ENCODE data around the gene LRRC4.

The LRRC4 gene

GRCh38 chr7:128003167-128003566, 28.1 kb downstream of the LRRC4 start:
- no peak for DNase-seq
- Histone ChIP-seq H3K9ac (ENCODE audit: low read length) (no peak overlapping the region), H3K4me3 (ENCODE audit: low read length) (no peak overlapping the region), H4K5ac (ENCODE audit: low read length) (no peak overlapping the region), H3K27ac (ENCODE audit: low read depth, low read length) (no peak overlapping the region), H2BK120ac (ENCODE audit: low read depth, low read length) (no peak overlapping the region), H3K27me3 (ENCODE audit: insufficient read depth, low read length, poor library complexity) (no peaks in the 10 kb centered on the region), H3K4me2 (ENCODE audit: low read length) (no peak overlapping the region), H3K56ac (ENCODE audit: low read length) (no peak overlapping the region), H3K18ac (ENCODE audit: low read length) (no peak overlapping the region), H2BK15ac (replicated peaks; ENCODE audit: low read depth) (no peak overlapping the region), H3K4me1 (ENCODE audit: control insufficient read depth, low read depth, low read length) (no peaks in the 10 kb centered on the region), H2BK5ac (ENCODE audit: low read length) (no peak overlapping the region), H3K36me3 (ENCODE audit: control insufficient read depth, insufficient read depth, low read length) (no peaks in the 10 kb centered on the region), H3K4ac (ENCODE audit: low read depth, low read length) (no peak overlapping the region), H2AK5ac (ENCODE audit: low read length) (no peak overlapping the region), H4K8ac (ENCODE audit: low read depth, low read length) (no peak overlapping the region), H3K79me2 (ENCODE audit: control insufficient read depth, insufficient read depth, low read length) (no peaks in the 10 kb centered on the region), H3K23ac (ENCODE audit: low read length) (no peak overlapping the region), H3K79me1 (ENCODE audit: low read length) (peaks cover 2% of the 10 kb centered on the region)
- WGBS (ENCODE audit: extremely low coverage, insufficient coverage, low lambda C conversion rate) = no CpG with 5 or more reads among the region's 3 CpGs

- Histone ChIP-seq H3K18ac (ENCODE audit: low read length) (no peak overlapping the region), H2BK120ac (ENCODE audit: low read depth, low read length) (no peak overlapping the region), H3K23ac (ENCODE audit: low read length) (no peak overlapping the region), H3K9ac (ENCODE audit: low read length) (no peak overlapping the region), H4K8ac (ENCODE audit: low read depth, low read length) (no peak overlapping the region), H3K4me1 (ENCODE audit: control insufficient read depth, low read depth, low read length) (peaks cover 2% of the 10 kb centered on the region), H3K56ac (ENCODE audit: low read length) (no peak overlapping the region), H3K79me1 (ENCODE audit: low read length) (peaks cover 3% of the 10 kb centered on the region), H3K27me3 (ENCODE audit: insufficient read depth, low read length, poor library complexity) (no peaks in the 10 kb centered on the region), H2BK5ac (ENCODE audit: low read length) (no peak overlapping the region), H3K79me2 (ENCODE audit: control insufficient read depth, insufficient read depth, low read length) (no peaks in the 10 kb centered on the region), H3K4ac (ENCODE audit: low read depth, low read length) (no peak overlapping the region), H2BK15ac (replicated peaks; ENCODE audit: low read depth) (no peak overlapping the region), H2AK5ac (ENCODE audit: low read length) (no peak overlapping the region), H3K4me2 (ENCODE audit: low read length) (no peak overlapping the region), H3K4me3 (ENCODE audit: low read length) (no peak overlapping the region), H3K27ac (ENCODE audit: low read depth, low read length) (no peak overlapping the region), H4K5ac (ENCODE audit: low read length) (no peak overlapping the region), H3K36me3 (ENCODE audit: control insufficient read depth, insufficient read depth, low read length) (no peaks in the 10 kb centered on the region)
- WGBS (ENCODE audit: extremely low coverage, insufficient coverage, low lambda C conversion rate) = no CpG with 5 or more reads among the region's 6 CpGs
- DNase-seq = no peak
Measured at GRCh38 chr7:128000854-128001265, 30.4 kb downstream of the LRRC4 start.

GRCh38 chr7:128000048-128000447, 31.2 kb downstream of the LRRC4 start:
- H3K79me2 ChIP-seq (ENCODE audit: control insufficient read depth, insufficient read depth, low read length) = no peaks in the 10 kb centered on the region
- no peaks in the 10 kb centered on the region for H3K36me3 ChIP-seq (ENCODE audit: control insufficient read depth, insufficient read depth, low read length)
- no peak overlapping the region for H3K9ac ChIP-seq (ENCODE audit: low read length)
- no peak overlapping the region for H2BK5ac ChIP-seq (ENCODE audit: low read length)
- H3K4me2 ChIP-seq (ENCODE audit: low read length) = no peak overlapping the region
- no peak overlapping the region for H4K8ac ChIP-seq (ENCODE audit: low read depth, low read length)
- no peak overlapping the region for H4K5ac ChIP-seq (ENCODE audit: low read length)
- no peak overlapping the region for H3K56ac ChIP-seq (ENCODE audit: low read length)
- no peak overlapping the region for H2BK120ac ChIP-seq (ENCODE audit: low read depth, low read length)
- H2AK5ac ChIP-seq (ENCODE audit: low read length) = no peak overlapping the region
- H2BK15ac ChIP-seq (replicated peaks; ENCODE audit: low read depth) = no peak overlapping the region
- peaks cover 2% of the 10 kb centered on the region for H3K4me1 ChIP-seq (ENCODE audit: control insufficient read depth, low read depth, low read length)
- H3K27ac ChIP-seq (ENCODE audit: low read depth, low read length) = no peak overlapping the region
- WGBS (ENCODE audit: extremely low coverage, insufficient coverage, low lambda C conversion rate) = no CpG with 5 or more reads among the region's 1 CpG
- H3K4ac ChIP-seq (ENCODE audit: low read depth, low read length) = no peak overlapping the region
- peaks cover 3% of the 10 kb centered on the region for H3K79me1 ChIP-seq (ENCODE audit: low read length)
- no peak overlapping the region for H3K4me3 ChIP-seq (ENCODE audit: low read length)
- no peak overlapping the region for H3K18ac ChIP-seq (ENCODE audit: low read length)
- no peak for DNase-seq
- no peak overlapping the region for H3K23ac ChIP-seq (ENCODE audit: low read length)
- H3K27me3 ChIP-seq (ENCODE audit: insufficient read depth, low read length, poor library complexity) = no peaks in the 10 kb centered on the region

- no peak overlapping the region for H3K4me2 ChIP-seq (ENCODE audit: low read length)
Measured at GRCh38 chr7:127998671-127999070, 32.6 kb downstream of the LRRC4 start.

GRCh38 chr7:127997226-127997922, 33.9 kb downstream of the LRRC4 start:
- H3K4me1 ChIP-seq (ENCODE audit: control insufficient read depth, low read depth, low read length) = peaks cover 2% of the 10 kb centered on the region

More at GRCh38 chr7:127998671-127999070, 32.6 kb downstream of the LRRC4 start:
- Histone ChIP-seq H3K23ac (ENCODE audit: low read length) (no peak overlapping the region), H3K9ac (ENCODE audit: low read length) (no peak overlapping the region), H3K27me3 (ENCODE audit: insufficient read depth, low read length, poor library complexity) (no peaks in the 10 kb centered on the region), H3K79me2 (ENCODE audit: control insufficient read depth, insufficient read depth, low read length) (no peaks in the 10 kb centered on the region), H2AK5ac (ENCODE audit: low read length) (no peak overlapping the region), H4K8ac (ENCODE audit: low read depth, low read length) (no peak overlapping the region), H2BK120ac (ENCODE audit: low read depth, low read length) (no peak overlapping the region), H3K27ac (ENCODE audit: low read depth, low read length) (no peak overlapping the region), H4K5ac (ENCODE audit: low read length) (no peak overlapping the region), H3K4ac (ENCODE audit: low read depth, low read length) (no peak overlapping the region), H3K36me3 (ENCODE audit: control insufficient read depth, insufficient read depth, low read length) (no peaks in the 10 kb centered on the region), H3K56ac (ENCODE audit: low read length) (no peak overlapping the region), H2BK15ac (replicated peaks; ENCODE audit: low read depth) (no peak overlapping the region), H3K18ac (ENCODE audit: low read length) (no peak overlapping the region), H3K79me1 (ENCODE audit: low read length) (peaks cover 3% of the 10 kb centered on the region), H3K4me1 (ENCODE audit: control insufficient read depth, low read depth, low read length) (peaks cover 2% of the 10 kb centered on the region), H3K4me3 (ENCODE audit: low read length) (no peak overlapping the region), H2BK5ac (ENCODE audit: low read length) (no peak overlapping the region)
- DNase-seq = no peak
- WGBS (ENCODE audit: extremely low coverage, insufficient coverage, low lambda C conversion rate) = no CpG with 5 or more reads among the region's 2 CpGs

More at GRCh38 chr7:127997226-127997922, 33.9 kb downstream of the LRRC4 start:
- Histone ChIP-seq H3K27me3 (ENCODE audit: insufficient read depth, low read length, poor library complexity) (no peaks in the 10 kb centered on the region), H3K56ac (ENCODE audit: low read length) (no peak overlapping the region), H3K36me3 (ENCODE audit: control insufficient read depth, insufficient read depth, low read length) (no peaks in the 10 kb centered on the region), H3K23ac (ENCODE audit: low read length) (no peak overlapping the region), H2AK5ac (ENCODE audit: low read length) (no peak overlapping the region), H4K8ac (ENCODE audit: low read depth, low read length) (no peak overlapping the region), H4K5ac (ENCODE audit: low read length) (no peak overlapping the region), H3K79me2 (ENCODE audit: control insufficient read depth, insufficient read depth, low read length) (no peaks in the 10 kb centered on the region), H3K9ac (ENCODE audit: low read length) (no peak overlapping the region), H3K79me1 (ENCODE audit: low read length) (peaks cover 3% of the 10 kb centered on the region), H3K18ac (ENCODE audit: low read length) (no peak overlapping the region), H3K27ac (ENCODE audit: low read depth, low read length) (no peak overlapping the region), H3K4me3 (ENCODE audit: low read length) (no peak overlapping the region), H2BK5ac (ENCODE audit: low read length) (no peak overlapping the region), H3K4me2 (ENCODE audit: low read length) (no peak overlapping the region), H2BK120ac (ENCODE audit: low read depth, low read length) (no peak overlapping the region), H3K4ac (ENCODE audit: low read depth, low read length) (no peak overlapping the region), H2BK15ac (replicated peaks; ENCODE audit: low read depth) (no peak overlapping the region)
- WGBS (ENCODE audit: extremely low coverage, insufficient coverage, low lambda C conversion rate) = 100% methylated on average over 1 of the region's 4 CpGs
- peak; percentile 73 for DNase-seq
